Peyer's patch (tissue), 4 donors: ENCODE results near the gene JAZF1.

Experiments
- CTCF ChIP-seq, 6 experiments: fragments of 450-650 bp in 4 of 6; fragments of 200-600 bp in 2 of 6; sonication (generic) in 1 of 6; IDR thresholded peaks; one replicate each; pipeline ENCODE4 v1.5.1; 2017 to 2019; ENCODE audit warnings: antibody characterized with exemption in 6 of 6, mild to moderate bottlenecking in 3 of 6, moderate library complexity in 1 of 6
- POLR2A ChIP-seq, 2 donors: fragments of 450-650 bp; IDR thresholded peaks; one replicate each; pipeline ENCODE4 v1.5.1; 2017; ENCODE audit warnings: antibody characterized with exemption in 2 of 2, mild to moderate bottlenecking in 2 of 2, moderate library complexity in 2 of 2

GRCh38 chr7:27875832-27876231 is 304.8 kb downstream of the JAZF1 start:
- TF ChIP-seq POLR2A (IDR thresholded peaks at IDR 0.05) (no peak), CTCF (IDR thresholded peaks at IDR 0.05) (no peak)
